ENCODE data around the gene DLG2.

Gene DLG2

GRCh38 chr11:83816572-83817187 is 1810.5 kb downstream of the DLG2 start:
- DNase-seq (ENCODE audit: low spot score): peak; percentile 8
- peak; percentile 63 for TF ChIP-seq CTCF (conservative IDR thresholded peaks at IDR 0.05; ENCODE audit: low read depth)
- H3K27ac ChIP-seq: no peak overlapping the region
- ChIA-PET POLR2A (ENCODE audit: low non-redundant PET) (no interaction called here), CTCF (interaction anchor here (0.6 to 1.4 kb wide), 3 partner anchors 131 to 1122 kb away, joined by 3 to 5 read pairs (median 4); no protein-coding TSS in a partner anchor)

GRCh38 chr11:83815736-83816135 is 1811.4 kb downstream of the DLG2 start:
- CTCF ChIA-PET: interaction anchor here (0.6 to 1.4 kb wide), 4 partner anchors 21 to 523 kb away, joined by 3 to 5 read pairs (median 4); no protein-coding TSS in a partner anchor
- POLR2A ChIA-PET (ENCODE audit: low non-redundant PET): no interaction called here
- TF ChIP-seq CTCF (conservative IDR thresholded peaks at IDR 0.05; ENCODE audit: low read depth): no peak
- no peak overlapping the region for H3K27ac ChIP-seq
- DNase-seq (ENCODE audit: low spot score): no peak

GRCh38 chr11:83813296-83813695 is 1813.8 kb downstream of the DLG2 start:
- TF ChIP-seq CTCF (conservative IDR thresholded peaks at IDR 0.05; ENCODE audit: low read depth): no peak
- POLR2A ChIA-PET (ENCODE audit: low non-redundant PET): no interaction called here
- CTCF ChIA-PET: interaction anchor here (0.5 kb wide), 1 partner anchor 15 kb away, joined by 3 read pairs; no protein-coding TSS in a partner anchor

GRCh38 chr11:83809274-83809673 is 1817.9 kb downstream of the DLG2 start:
- no peak for TF ChIP-seq CTCF (conservative IDR thresholded peaks at IDR 0.05; ENCODE audit: low read depth)
- no peak for DNase-seq (ENCODE audit: low spot score)
- no peak overlapping the region for H3K27ac ChIP-seq
- POLR2A ChIA-PET (ENCODE audit: low non-redundant PET): no interaction called here
- CTCF ChIA-PET: interaction anchor here (0.6 to 1.0 kb wide), 3 partner anchors 9 to 120 kb away, joined by 3 to 5 read pairs (median 4); no protein-coding TSS in a partner anchor

More at GRCh38 chr11:83813296-83813695, 1813.8 kb downstream of the DLG2 start:
- no peak for DNase-seq (ENCODE audit: low spot score)
- H3K27ac ChIP-seq: no peak overlapping the region

- no peak overlapping the region for H3K27ac ChIP-seq
- no peak for TF ChIP-seq CTCF (conservative IDR thresholded peaks at IDR 0.05; ENCODE audit: low read depth)
- ChIA-PET CTCF (interaction anchor here (0.7 kb wide), 1 partner anchor 24 kb away, joined by 3 read pairs; no protein-coding TSS in a partner anchor), POLR2A (ENCODE audit: low non-redundant PET) (no interaction called here)
- no peak for DNase-seq (ENCODE audit: low spot score)
Measured at GRCh38 chr11:83801799-83802198, 1825.3 kb downstream of the DLG2 start.

GRCh38 chr11:83793310-83793709 is 1833.8 kb downstream of the DLG2 start:
- no peak for TF ChIP-seq CTCF (conservative IDR thresholded peaks at IDR 0.05; ENCODE audit: low read depth)
- CTCF ChIA-PET: no interaction called here
- DNase-seq (ENCODE audit: low spot score): no peak
- POLR2A ChIA-PET (ENCODE audit: low non-redundant PET): no interaction called here
- H3K27ac ChIP-seq: no peak overlapping the region
